Cerebellar cortex (tissue), 1 donor: ENCODE data around the gene REC114.

Source experiments
- DNase-seq: peaks from one replicate; pipeline ENCODE4 v3.0.0-alpha.2; 2015; ENCODE audit warnings: low spot score

The REC114 gene

DNA sequence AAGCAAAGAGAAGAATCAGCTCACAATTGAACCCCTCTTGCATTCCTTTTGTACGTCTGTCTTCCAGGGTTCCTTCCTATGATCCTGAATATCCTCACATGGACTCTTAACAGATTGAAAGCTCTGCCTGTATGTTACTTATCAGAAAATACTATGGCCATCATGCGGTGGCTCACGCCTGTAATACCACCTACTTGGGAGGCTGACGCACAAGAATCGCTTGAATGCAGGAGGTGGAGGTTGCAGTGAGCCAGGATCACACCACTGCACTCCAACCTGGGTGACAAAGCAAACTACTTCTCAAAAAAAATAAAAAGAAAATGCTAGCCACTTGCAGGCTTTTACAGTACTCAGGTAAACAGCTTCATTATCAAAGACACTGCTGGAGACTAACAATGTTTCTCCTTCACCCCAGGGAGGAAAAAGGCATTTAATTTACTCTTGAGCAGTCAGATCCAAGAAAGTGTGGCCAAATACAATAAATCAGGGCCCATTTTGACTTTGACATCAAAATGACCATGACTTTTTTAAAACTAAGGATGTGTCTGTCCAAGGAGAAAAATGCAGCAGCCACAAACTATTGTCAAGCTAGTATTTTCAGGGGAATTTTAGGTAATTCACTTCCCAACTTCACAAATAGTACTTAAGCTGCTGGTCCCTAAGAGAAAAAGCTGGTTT, 162.9 kb downstream of the REC114 start:
- DNase-seq: no peak

DNA sequence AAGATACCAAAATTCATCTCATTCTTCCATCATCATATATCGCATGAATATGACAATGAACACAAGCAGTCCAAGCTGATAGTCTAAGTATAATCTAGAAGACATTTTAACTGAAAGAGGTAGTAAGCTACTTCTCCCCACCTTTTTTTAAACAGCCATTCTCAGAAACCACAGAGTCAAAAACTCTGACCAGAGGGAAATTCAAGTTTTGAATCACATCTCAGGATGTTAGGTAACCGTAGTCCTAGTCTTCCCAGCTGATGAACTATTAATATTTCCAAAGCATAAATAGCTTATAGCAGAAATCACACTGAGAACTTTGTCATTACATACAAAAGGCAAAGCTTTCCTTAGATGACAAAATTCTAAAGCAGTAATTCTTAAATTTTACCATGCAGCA, 164.4 kb downstream of the REC114 start:
- no peak for DNase-seq

DNA sequence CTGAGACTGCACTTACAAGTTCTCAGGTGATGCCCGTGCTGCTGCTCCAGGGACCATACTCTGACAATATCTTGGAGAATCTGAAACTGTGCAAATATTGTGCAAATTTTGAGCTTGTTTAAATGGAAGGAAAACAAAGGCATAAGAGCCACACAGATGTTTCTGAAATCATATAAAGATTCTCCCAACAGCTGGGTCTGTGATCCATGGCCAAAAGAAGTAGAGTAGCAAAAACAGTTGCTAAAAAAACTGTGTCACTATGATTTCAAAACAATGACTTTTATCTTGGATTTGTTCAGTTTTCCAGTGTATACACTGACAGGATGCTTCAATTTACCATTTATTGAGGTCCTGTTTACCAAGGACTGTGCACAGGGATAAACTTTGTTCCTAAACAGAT, 164.9 kb downstream of the REC114 start:
- no peak for DNase-seq

DNA sequence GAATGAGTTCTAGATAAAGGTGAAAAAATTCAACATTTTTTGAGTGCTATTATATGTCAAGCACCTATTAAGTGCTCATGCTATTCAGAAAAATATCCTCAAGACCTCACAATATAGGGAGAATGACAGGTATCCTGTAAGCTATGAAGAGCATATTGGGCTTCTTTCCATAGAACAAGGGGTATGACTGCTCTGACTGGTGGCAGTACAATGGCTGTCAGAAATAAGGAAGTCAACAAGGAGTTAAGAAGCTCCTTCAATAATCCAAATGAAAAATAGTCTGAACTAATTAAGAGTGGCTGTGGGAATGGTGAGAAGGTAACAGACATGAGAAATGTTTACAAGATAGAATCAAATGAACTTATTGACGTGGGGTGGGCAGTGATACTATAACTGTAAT, 165.5 kb downstream of the REC114 start:
- no peak for DNase-seq

DNA sequence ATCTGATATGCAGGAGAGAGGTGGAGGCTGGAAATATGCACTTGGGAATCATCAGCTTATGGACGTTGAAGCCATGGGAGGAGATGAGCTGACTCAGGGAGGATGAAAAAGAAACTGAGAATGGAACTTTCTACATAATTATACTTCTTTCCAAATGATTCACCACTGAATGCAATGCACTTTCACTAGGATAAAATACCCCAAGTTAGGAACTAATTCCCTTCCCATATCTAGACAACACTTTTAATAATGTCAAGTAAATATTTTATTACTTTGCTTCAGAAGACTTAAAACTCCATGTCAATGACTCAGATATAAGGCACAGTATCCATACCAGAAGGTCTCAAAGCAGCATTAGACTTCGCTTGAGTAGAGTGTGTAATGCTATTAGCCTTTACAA, 166.0 kb downstream of the REC114 start:
- DNase-seq: no peak
